ENCODE measurements around the gene RNU1-3. TPM values are rescaled to one million over a fixed set of nuclear protein-coding genes. Genes with fewer than 3 reads are reported as not detected.
A peak's percentile ranks its signal among the peaks of the same experiment; 100 is the strongest.
"Not testable (repeated sequence)": the region's sequence is repeated elsewhere in the genome, so short reads cannot be mapped to it uniquely, and the experiment has no call there.

Gene RNU1-3
- total and polyA plus RNA-seq, 2 of the 13 experiments (the other 11 are each of a cell fraction or from before 2014, with no cell fraction given), result under 0.01 to 11,018 TPM

DNA sequence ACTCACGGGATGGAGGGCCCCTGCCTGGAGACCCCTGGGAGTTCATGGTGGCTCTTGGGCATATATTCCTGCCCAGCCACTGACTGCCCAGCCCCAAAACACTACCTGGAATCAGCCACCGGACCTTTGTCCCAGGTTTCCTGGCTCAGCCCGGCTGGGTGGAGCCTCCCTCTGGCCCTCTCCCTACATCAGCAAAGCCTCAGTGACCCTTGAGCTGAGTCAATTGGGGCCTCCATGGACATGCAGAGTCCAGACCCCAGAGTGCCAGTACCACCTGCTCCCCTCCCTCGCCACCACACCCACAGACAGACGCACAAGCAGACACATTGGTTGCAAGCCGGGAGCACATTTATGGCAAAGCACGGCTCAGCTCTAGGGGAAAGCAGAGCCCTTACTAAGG, 30.4 kb upstream of the RNU1-3 start:
- WGBS (ENCODE audit: low lambda C conversion rate), result 0% methylated on average over 1 of the region's 7 CpGs
- H3K9me3 ChIP-seq (ENCODE audit: low read length); BruUV-seq (replicated peaks); H3K4me1 ChIP-seq (ENCODE audit: insufficient read depth, low read length); H3K9ac ChIP-seq (ENCODE audit: insufficient read depth, low read depth, low read length); intact Hi-C loops (cut with micrococcal nuclease; ENCODE audit: unreplicated experiment); H3K36me3 ChIP-seq (replicated peaks in 1 of 2; ENCODE audit: control insufficient read depth in 1 of 2, insufficient read depth in 2 of 2, low read length in 2 of 2); CTCF ChIA-PET (ENCODE audit: low intra/inter-chr PET ratio, low total read pairs); H4K20me1 ChIP-seq (ENCODE audit: insufficient read depth, low read length); in situ Hi-C loops (cut with HindIII; ENCODE audit: extremely low pct_ligation_motif_present, low pct_unique_long_range_greater_than_20kb); H3K79me2 ChIP-seq (ENCODE audit: insufficient read depth, low read length); DNase-seq (ENCODE audit: low spot score); H3K27me3 ChIP-seq (ENCODE audit: control insufficient read depth in 1 of 2, insufficient read depth in 2 of 2, low read length in 2 of 2); H2AFZ ChIP-seq (ENCODE audit: low read length); TF ChIP-seq HNF4G (CRISPR knock-in tag; IDR thresholded peaks at IDR 0.05; ENCODE audit: borderline replicate concordance, low read depth); NR2F6 (IDR thresholded peaks at IDR 0.05): not testable (repeated sequence)
- ATAC-seq (peak; percentile 90), FAIRE-seq (peak; percentile 95)
- peak; percentile 32; the same call in 1 of the 2 replicates for TF ChIP-seq PATZ1 (CRISPR knock-in tag; IDR thresholded peaks at IDR 0.05)
- 0 out of 2 replicates have a peak, but pooled peaks have one; percentile 11 for TF ChIP-seq HNF4G (IDR thresholded peaks at IDR 0.05; ENCODE audit: borderline replicate concordance, low read depth, low read length)
- 0 out of 2 replicates have a peak, but pooled peaks have one; percentile 14 for TF ChIP-seq MED1 (CRISPR knock-in tag; IDR thresholded peaks at IDR 0.05)
- peak; percentile 20; the same call in 1 of the 2 replicates for TF ChIP-seq RARA (CRISPR knock-in tag; IDR thresholded peaks at IDR 0.05)
- TF ChIP-seq HNF4A (CRISPR knock-in tag; IDR thresholded peaks at IDR 0.05), result peak; percentile 76
- TF ChIP-seq KDM6A (CRISPR knock-in tag; IDR thresholded peaks at IDR 0.05; ENCODE audit: low read depth), result 0 out of 2 replicates have a peak, but pooled peaks have one; percentile 15
- 0 out of 4 replicates have a peak, but pooled peaks of 1 of the 2 experiments have one; percentile 31 for TF ChIP-seq POLR2A (IDR thresholded peaks at IDR 0.05; ENCODE audit: insufficient read depth in 1 of 2, low read depth in 2 of 2, low read length in 2 of 2)
- 0 out of 2 replicates have a peak, but pooled peaks have one; percentile 21 for TF ChIP-seq ZFX (CRISPR knock-in tag; IDR thresholded peaks at IDR 0.05; ENCODE audit: low read depth)
- TF ChIP-seq SAP130 (CRISPR knock-in tag; IDR thresholded peaks at IDR 0.05; ENCODE audit: low read depth), result peak; percentile 44
- TF ChIP-seq ZBTB7B (CRISPR knock-in tag; IDR thresholded peaks at IDR 0.05), result peak; percentile 75
- peak; percentile 43; the same call in 1 of the 2 replicates for TF ChIP-seq RXRB (CRISPR knock-in tag; IDR thresholded peaks at IDR 0.05; ENCODE audit: borderline replicate concordance)
- TF ChIP-seq, protein P1, sequence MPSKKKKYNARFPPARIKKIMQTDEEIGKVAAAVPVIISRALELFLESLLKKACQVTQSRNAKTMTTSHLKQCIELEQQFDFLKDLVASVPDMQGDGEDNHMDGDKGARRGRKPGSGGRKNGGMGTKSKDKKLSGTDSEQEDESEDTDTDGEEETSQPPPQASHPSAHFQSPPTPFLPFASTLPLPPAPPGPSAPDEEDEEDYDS (CRISPR knock-in tag; IDR thresholded peaks at IDR 0.05), result 0 out of 2 replicates have a peak, but pooled peaks have one; percentile 24
- TF ChIP-seq ZNF264 (CRISPR knock-in tag; IDR thresholded peaks at IDR 0.05), result 0 out of 2 replicates have a peak, but pooled peaks have one; percentile 35
- TF ChIP-seq NR2F6 (CRISPR knock-in tag; IDR thresholded peaks at IDR 0.05), result peak; percentile 52; the same call in 1 of the 2 replicates
- peak overlapping the region; percentile 63 for H3K4me2 ChIP-seq (ENCODE audit: low read depth, low read length)
- POLR2A ChIA-PET, result interaction anchor here (1.2 to 3.2 kb wide), 6 partner anchors 10 to 208 kb away, joined by 3 to 16 read pairs (median 6); partner anchors contain the start of gene RNU1-1
- peak overlapping the region; percentile 48 for H3K27ac ChIP-seq (ENCODE audit: extremely low read length, insufficient read depth, low read length)
- H3K4me3 ChIP-seq (replicated peaks in 1 of 3; ENCODE audit: insufficient read depth in 1 of 3, low read depth in 2 of 3, low read length in 3 of 3), result peak overlapping the region; percentile 16 to 57 (median 33); a peak in 4 of 6 replicates

All from HepG2 (cell line).